Measurements from ENCODE around the gene ARHGAP24.

ARHGAP24 gene

GRCh38 chr4:85970535-85970934 lies 495.6 kb downstream of the ARHGAP24 start:
- DNase-seq (ENCODE audit: extremely low read depth, low read depth) = no peak
- no peak for TF ChIP-seq CTCF (IDR thresholded peaks at IDR 0.05; ENCODE audit: low read depth, low read length, missing control alignments)
- H3K4me3 ChIP-seq (replicated peaks; ENCODE audit: low read depth, low read length) = no peak overlapping the region

GRCh38 chr4:85979276-85979675 lies 504.3 kb downstream of the ARHGAP24 start:
- no peak for TF ChIP-seq CTCF (IDR thresholded peaks at IDR 0.05; ENCODE audit: low read depth, low read length, missing control alignments)
- DNase-seq (ENCODE audit: extremely low read depth, low read depth) = no peak
- no peak overlapping the region for H3K4me3 ChIP-seq (replicated peaks; ENCODE audit: low read depth, low read length)

- DNase-seq (ENCODE audit: extremely low read depth, low read depth) = no peak
- TF ChIP-seq CTCF (IDR thresholded peaks at IDR 0.05; ENCODE audit: low read depth, low read length, missing control alignments) = no peak
- H3K4me3 ChIP-seq (replicated peaks; ENCODE audit: low read depth, low read length) = no peak overlapping the region
Observed at GRCh38 chr4:85986266-85986665, 511.3 kb downstream of the ARHGAP24 start.

- H3K4me3 ChIP-seq (replicated peaks; ENCODE audit: low read depth, low read length) = no peak overlapping the region
- DNase-seq (ENCODE audit: extremely low read depth, low read depth) = no peak
- no peak for TF ChIP-seq CTCF (IDR thresholded peaks at IDR 0.05; ENCODE audit: low read depth, low read length, missing control alignments)
Observed at GRCh38 chr4:85993641-85994040, 518.7 kb downstream of the ARHGAP24 start.

- no peak for DNase-seq (ENCODE audit: extremely low read depth, low read depth)
- H3K4me3 ChIP-seq (replicated peaks; ENCODE audit: low read depth, low read length) = no peak overlapping the region
- no peak for TF ChIP-seq CTCF (IDR thresholded peaks at IDR 0.05; ENCODE audit: low read depth, low read length, missing control alignments)
Observed at GRCh38 chr4:85994576-85994975, 519.6 kb downstream of the ARHGAP24 start.

GRCh38 chr4:85995361-85995760 lies 520.4 kb downstream of the ARHGAP24 start:
- no peak for DNase-seq (ENCODE audit: extremely low read depth, low read depth)
- H3K4me3 ChIP-seq (replicated peaks; ENCODE audit: low read depth, low read length) = no peak overlapping the region
- TF ChIP-seq CTCF (IDR thresholded peaks at IDR 0.05; ENCODE audit: low read depth, low read length, missing control alignments) = no peak

GRCh38 chr4:86001591-86001990 lies 526.6 kb downstream of the ARHGAP24 start:
- no peak overlapping the region for H3K4me3 ChIP-seq (replicated peaks; ENCODE audit: low read depth, low read length)
- no peak for TF ChIP-seq CTCF (IDR thresholded peaks at IDR 0.05; ENCODE audit: low read depth, low read length, missing control alignments)
- no peak for DNase-seq (ENCODE audit: extremely low read depth, low read depth)

All from HFF-Myc (cell line).